Ovary (tissue), 9 donors: ENCODE data around the gene DLEC1. TPM values are rescaled to one million over a fixed set of nuclear protein-coding genes. Genes with fewer than 3 reads are reported as not detected.

Source experiments
- DNase-seq, 5 donors: peaks; one replicate each; pipeline ENCODE4 v3.0.0-alpha.2; 2019 to 2020
- H3K27ac ChIP-seq, 2 donors: fragments of 200-600 bp; one replicate each; pipeline versions ENCODE4 v1.5.1 to v1.8.0; 2019 to 2022
- H3K27me3 ChIP-seq: fragments of 200-600 bp; one replicate; pipeline ENCODE4 v1.8.0; 2022
- H3K36me3 ChIP-seq: fragments of 200-600 bp; sonication (generic); one replicate; pipeline ENCODE4 v1.5.1; 2019
- H3K4me1 ChIP-seq: one replicate; pipeline ENCODE4 v1.8.1; 2013; ENCODE audit warnings: mild to moderate bottlenecking, moderate library complexity; ENCODE audit not compliant: insufficient read depth
- H3K4me3 ChIP-seq: fragments of 200-600 bp; sonication (generic); one replicate; pipeline ENCODE4 v1.5.1; 2017
- H3K9me3 ChIP-seq, 2 donors: fragments of 200-600 bp in 1 of 2; sonication (generic) in 1 of 2; one replicate each; pipeline versions ENCODE4 v1.5.1 to v1.8.1; 2013 to 2019; ENCODE audit warnings: mild to moderate bottlenecking in 1 of 2, moderate library complexity in 1 of 2
- CTCF ChIP-seq, 3 donors: fragments of 450-650 bp in 2 of 3; fragments of 200-600 bp in 1 of 3; IDR thresholded peaks; one replicate each; pipeline versions ENCODE4 v1.5.1 to v1.8.0; 2016 to 2022; ENCODE audit warnings: antibody characterized with exemption in 3 of 3, mild to moderate bottlenecking in 1 of 3
- EP300 ChIP-seq: sonication (generic); formaldehyde crosslinking; IDR thresholded peaks from one replicate; pipeline ENCODE4 v1.6.1; 2017; ENCODE audit warnings: antibody characterized with exemption
- POLR2A ChIP-seq: fragments of 450-650 bp; IDR thresholded peaks from one replicate; pipeline ENCODE4 v1.6.1; 2017; ENCODE audit warnings: antibody characterized with exemption, mild to moderate bottlenecking, moderate library complexity
- WGBS, 3 donors: extraction: QIAGEN DNeasy Blood & Tissue Kit in 1 of 3; methylation state at CpG; one replicate each; pipeline versions ENCODE4 v1.1.5 to v1.1.7; 2013 to 2017; 5-methylcytosine and 5-hydroxymethylcytosine counted together
- intact Hi-C, 4 donors: fragments of 100-400 bp; cut with DNase I; formaldehyde crosslinking; loops; one replicate each; pipeline versions ENCODE4 v1.11.0 to v1.15.1; 2022 to 2023
- polyA plus RNA-seq, 2 donors: library from polyadenylated mRNA; stranded (reverse); fragments of 200-250 nt in 1 of 2; fragments of 350-450 nt in 1 of 2; fragmentation: Illumina TruSeq in 1 of 2; extraction: RNeasy Lipid Tissue Mini Kit (QIAGEN cat#74804) in 1 of 2; gene quantifications; one replicate each; pipeline ENCODE4 v1.2.3, GENCODE V29; 2013 to 2014
- total RNA-seq, 7 donors: library from RNA; depleted of rRNA in 2 of 7; stranded (reverse); fragments of >200 nt in 2 of 7; fragmentation: NEBNext Ultra II Directional in 3 of 7; extraction: Animal tissue kit (Norgen Biotek cat#: 25700) in 3 of 7; gene quantifications; one replicate each; pipeline versions ENCODE4 v1.1.0 to v1.2.4, GENCODE V29; 2016 to 2023
- donor health status: DM: no; HTN: no; CAD: no; lungs with moderate emphysema.
- donor health status: DM: no; HTN: no; CAD: no.
- donor health status: Bipolar disorder and iron deficiency.
- donor health status: DM: yes; HTN: yes; CAD: no.
- donor health status: DM: no; HTN: no; CAD: no.
- donor health status: DM: yes; HTN: yes; CAD: no.

Gene DLEC1
- total and polyA plus RNA-seq, 9 donors: 0.93 to 23.8 (median 3.0) TPM

- TF ChIP-seq CTCF (IDR thresholded peaks at IDR 0.05): no peak
- no peak for TF ChIP-seq POLR2A
- no peak for TF ChIP-seq EP300
- intact Hi-C loops: no loop called here
- no peaks in the 10 kb centered on the region for H3K36me3 ChIP-seq
- no peaks in the 10 kb centered on the region for H3K9me3 ChIP-seq
- no peak overlapping the region for H3K27ac ChIP-seq
- WGBS, 3 donors: 70 to 76% (median 74%) methylated on average over 3 of the region's 3 CpGs
- no peak overlapping the region for H3K4me3 ChIP-seq
- no peaks in the 10 kb centered on the region for H3K27me3 ChIP-seq
- peaks cover 2% of the 10 kb centered on the region for H3K4me1 ChIP-seq
- DNase-seq: no peak
Measured at GRCh38 chr3:38036906-38037305, 2.1 kb upstream of the DLEC1 start.

GRCh38 chr3:38038447-38038911 is 529 bp upstream of the DLEC1 start:
- no peak for DNase-seq

GRCh38 chr3:38039899-38040261 is 872 bp downstream of the DLEC1 start:
- Histone ChIP-seq H3K27ac (no peak overlapping the region), H3K4me3 (peak overlapping the region; percentile 42), H3K4me1 (peaks cover 2% of the 10 kb centered on the region), H3K36me3 (no peaks in the 10 kb centered on the region), H3K9me3 (no peaks in the 10 kb centered on the region), H3K27me3 (no peaks in the 10 kb centered on the region)
- peak in 3 of 5 donors; percentile 52 to 60 (median 58) for DNase-seq
- 14 to 29% (median 15%) methylated on average over 11 of the region's 11 CpGs for WGBS, 3 donors
- intact Hi-C loops: no loop called here
- peak in 1 of 3 donors; percentile 33 for TF ChIP-seq CTCF (IDR thresholded peaks at IDR 0.05)
- no peak for TF ChIP-seq EP300

More at GRCh38 chr3:38038447-38038911, 529 bp upstream of the DLEC1 start:
- peaks cover 2% of the 10 kb centered on the region for H3K4me1 ChIP-seq
- H3K4me3 ChIP-seq: no peak overlapping the region
- H3K36me3 ChIP-seq: no peaks in the 10 kb centered on the region
- H3K27ac ChIP-seq: no peak overlapping the region
- no peaks in the 10 kb centered on the region for H3K9me3 ChIP-seq
- WGBS, 3 donors: 84 to 91% (median 90%) methylated on average over 5 of the region's 5 CpGs
- no peaks in the 10 kb centered on the region for H3K27me3 ChIP-seq
- TF ChIP-seq POLR2A (no peak), EP300 (no peak), CTCF (IDR thresholded peaks at IDR 0.05) (no peak)
- intact Hi-C loops: no loop called here

GRCh38 chr3:38040401-38040800 is 1.4 kb downstream of the DLEC1 start:
- WGBS, 3 donors: 81 to 84% (median 81%) methylated on average over 5 of the region's 5 CpGs
- TF ChIP-seq CTCF (IDR thresholded peaks at IDR 0.05): no peak
- TF ChIP-seq EP300: no peak
- no peak for TF ChIP-seq POLR2A
- Histone ChIP-seq H3K36me3 (no peaks in the 10 kb centered on the region), H3K27me3 (no peaks in the 10 kb centered on the region), H3K4me1 (peaks cover 2% of the 10 kb centered on the region), H3K4me3 (no peak overlapping the region), H3K27ac (no peak overlapping the region), H3K9me3 (no peaks in the 10 kb centered on the region)
- intact Hi-C loops: no loop called here
- DNase-seq: no peak
